DND-41 (cell line): ENCODE measurements around the gene XRCC4.

Experiments used
- ATAC-seq: fragments of 200-7000 bp; cut with Tn5 transposase; 3 replicates; pipeline ENCODE4 v1.9.1; 2021; ENCODE audit warnings: low read depth; ENCODE audit not compliant: insufficient read depth
- DNase-seq: peaks from one replicate; pipeline ENCODE4 v3.0.0-alpha.2; 2020
- H2AFZ ChIP-seq: 2 replicates; pipeline ENCODE4 v1.6.0; 2012; ENCODE audit warnings: low read depth, low read length
- H3K27ac ChIP-seq: 2 replicates; pipeline ENCODE4 v1.5.1; 2012; ENCODE audit warnings: low read length, inconsistent platforms
- H3K27me3 ChIP-seq: fragments of 200-600 bp; sonication (generic); 2 replicates; pipeline ENCODE4 v1.6.0; 2012; ENCODE audit warnings: low read length, mild to moderate bottlenecking, inconsistent platforms; ENCODE audit not compliant: insufficient read depth, poor library complexity
- H3K36me3 ChIP-seq: 2 replicates; pipeline ENCODE4 v1.5.1; 2012; ENCODE audit warnings: low read length, inconsistent platforms; ENCODE audit not compliant: insufficient read depth
- H3K4me1 ChIP-seq: 2 replicates; pipeline ENCODE4 v1.5.1; 2012; ENCODE audit warnings: mild to moderate bottlenecking, low read length; ENCODE audit not compliant: insufficient read depth
- H3K4me2 ChIP-seq: 2 replicates; pipeline ENCODE4 v1.6.0; 2012; ENCODE audit warnings: mild to moderate bottlenecking, moderate library complexity, low read length, inconsistent platforms; ENCODE audit not compliant: insufficient read depth
- H3K4me3 ChIP-seq, 2 experiments: fragments of 200-600 bp in 1 of 2; shearing (Covaris generic) in 1 of 2; 2 replicates each; pipeline ENCODE4 v1.5.1; 2012 to 2016; ENCODE audit warnings: inconsistent platforms in 2 of 2, low read length in 2 of 2, mild to moderate bottlenecking in 2 of 2, low read depth in 1 of 2, moderate library complexity in 1 of 2
- H3K79me2 ChIP-seq: 2 replicates; pipeline ENCODE4 v1.6.0; 2012; ENCODE audit warnings: low read length, inconsistent platforms; ENCODE audit not compliant: insufficient read depth
- H3K9ac ChIP-seq: 2 replicates; pipeline ENCODE4 v1.6.0; 2012; ENCODE audit warnings: low read depth, mild to moderate bottlenecking, inconsistent platforms, low read length, moderate library complexity
- H3K9me3 ChIP-seq: 2 replicates; pipeline ENCODE4 v1.5.1; 2012; ENCODE audit warnings: low read length, moderate library complexity, mild to moderate bottlenecking, inconsistent platforms; ENCODE audit not compliant: insufficient read depth, severe bottlenecking
- H4K20me1 ChIP-seq: 2 replicates; pipeline ENCODE4 v1.6.0; 2012; ENCODE audit warnings: low read length; ENCODE audit not compliant: insufficient read depth
- CTCF ChIP-seq: IDR thresholded peaks from 2 replicates; pipeline ENCODE4 v1.5.1; 2012; ENCODE audit warnings: borderline replicate concordance, low read length, moderate library complexity, mild to moderate bottlenecking; ENCODE audit not compliant: poor library complexity, severe bottlenecking; ENCODE audit errors: extremely low read depth
- EZH2 ChIP-seq: IDR thresholded peaks from 3 replicates; pipeline ENCODE4 v1.6.1; 2012; ENCODE audit warnings: borderline replicate concordance, low read depth, mild to moderate bottlenecking, moderate library complexity, low read length, inconsistent platforms; ENCODE audit not compliant: severe bottlenecking

The XRCC4 gene

GRCh38 chr5:83092619-83093018, 15.3 kb downstream of the XRCC4 start:
- H3K27me3 ChIP-seq = no peaks in the 10 kb centered on the region
- no peak for TF ChIP-seq EZH2
- no peak for TF ChIP-seq CTCF
- peak overlapping the region; percentile 58 for H3K27ac ChIP-seq
- H3K9ac ChIP-seq = no peak overlapping the region
- peaks cover 14% of the 10 kb centered on the region for H3K36me3 ChIP-seq
- peaks cover 63% of the 10 kb centered on the region for H3K79me2 ChIP-seq
- no peaks in the 10 kb centered on the region for H4K20me1 ChIP-seq
- no peak overlapping the region for H2AFZ ChIP-seq
- DNase-seq = no peak
- ATAC-seq = peak; percentile 80
- peaks cover 24% of the 10 kb centered on the region for H3K4me1 ChIP-seq
- H3K4me2 ChIP-seq = no peak overlapping the region
- H3K9me3 ChIP-seq = peaks cover 21% of the 10 kb centered on the region
- H3K4me3 ChIP-seq = no peak overlapping the region

- TF ChIP-seq CTCF = no peak
- no peak for TF ChIP-seq EZH2
- Histone ChIP-seq H3K79me2 (peaks cover 64% of the 10 kb centered on the region), H3K9me3 (peaks cover 21% of the 10 kb centered on the region)
These were observed 16.3 kb downstream of the XRCC4 start for GRCh38 chr5:83093692-83094091.

GRCh38 chr5:83095163-83095956, 18.0 kb downstream of the XRCC4 start:
- H2AFZ ChIP-seq = no peak overlapping the region
- H4K20me1 ChIP-seq = no peaks in the 10 kb centered on the region
- H3K27ac ChIP-seq = no peak overlapping the region
- H3K36me3 ChIP-seq = peaks cover 9% of the 10 kb centered on the region
- H3K9ac ChIP-seq = no peak overlapping the region
- TF ChIP-seq EZH2 (no peak), CTCF (no peak)
- H3K79me2 ChIP-seq = peaks cover 48% of the 10 kb centered on the region
- H3K4me1 ChIP-seq = peaks cover 24% of the 10 kb centered on the region
- ATAC-seq = no peak
- DNase-seq = no peak
- no peaks in the 10 kb centered on the region for H3K27me3 ChIP-seq
- peaks cover 15% of the 10 kb centered on the region for H3K9me3 ChIP-seq
- H3K4me2 ChIP-seq = no peak overlapping the region
- H3K4me3 ChIP-seq = no peak overlapping the region

More at GRCh38 chr5:83093692-83094091, 16.3 kb downstream of the XRCC4 start:
- Histone ChIP-seq H3K27me3 (no peaks in the 10 kb centered on the region), H4K20me1 (no peaks in the 10 kb centered on the region), H3K27ac (no peak overlapping the region), H3K4me2 (no peak overlapping the region), H3K4me1 (peaks cover 24% of the 10 kb centered on the region), H3K36me3 (peaks cover 14% of the 10 kb centered on the region), H3K9ac (no peak overlapping the region), H3K4me3 (no peak overlapping the region), H2AFZ (no peak overlapping the region)
- DNase-seq = no peak
- no peak for ATAC-seq
